HPDE6-E6E7 (cell line): Measurements from ENCODE around the gene SPAM1.
A peak's percentile ranks its signal among the peaks of the same experiment; 100 is the strongest.
"Not testable (repeated sequence)": the region's sequence is repeated elsewhere in the genome, so short reads cannot be mapped to it uniquely, and the experiment has no call there.

ENCODE experiments used
- DNase-seq: peaks from one replicate; pipeline ENCODE4 v3.0.0; 2011; ENCODE audit warnings: missing footprints; ENCODE audit errors: extremely low spot score

SPAM1 gene

GRCh38 chr7:123958186-123958703, 33.2 kb downstream of the SPAM1 start:
- no peak for DNase-seq

- DNase-seq: no peak
Observed at GRCh38 chr7:123961771-123962170, 36.7 kb downstream of the SPAM1 start.

DNA sequence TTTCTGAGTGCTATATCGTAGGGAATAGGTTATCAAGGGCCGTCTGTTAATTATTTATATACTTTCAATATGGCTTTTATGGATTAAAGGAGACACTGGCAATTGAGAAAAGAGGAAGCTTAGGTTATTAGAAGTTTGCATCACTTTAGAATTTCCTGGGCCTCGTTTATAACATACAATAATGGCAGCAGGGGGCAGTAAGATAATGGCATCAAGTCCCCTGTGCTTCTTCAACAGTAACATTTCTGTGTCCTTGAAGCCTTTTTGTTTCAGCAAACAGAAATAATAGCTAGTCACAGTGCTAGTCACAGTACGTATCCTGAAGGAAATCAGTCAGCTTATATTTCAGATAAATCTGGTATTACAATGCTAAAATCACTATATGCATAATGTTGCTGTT, 41.9 kb downstream of the SPAM1 start:
- no peak for DNase-seq

DNA sequence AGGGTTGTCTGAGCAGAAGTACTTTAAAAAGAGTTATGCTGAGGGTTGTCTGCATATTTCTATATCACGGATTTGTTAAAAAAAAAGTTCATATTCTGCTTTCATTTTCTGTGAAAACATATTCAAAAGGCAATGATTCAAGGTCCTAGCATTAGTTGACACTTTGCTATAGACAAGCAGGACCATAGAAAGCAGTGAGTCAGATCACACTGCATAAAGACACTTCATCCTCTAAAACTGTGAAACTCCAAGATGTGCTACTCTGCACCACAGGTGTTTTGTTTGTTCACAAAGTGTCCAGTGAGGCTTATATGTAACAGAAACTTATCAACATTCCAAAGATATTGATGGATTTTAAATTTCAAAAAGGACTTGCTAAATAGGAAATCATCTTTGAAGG, 47.0 kb downstream of the SPAM1 start:
- DNase-seq: no peak

DNA sequence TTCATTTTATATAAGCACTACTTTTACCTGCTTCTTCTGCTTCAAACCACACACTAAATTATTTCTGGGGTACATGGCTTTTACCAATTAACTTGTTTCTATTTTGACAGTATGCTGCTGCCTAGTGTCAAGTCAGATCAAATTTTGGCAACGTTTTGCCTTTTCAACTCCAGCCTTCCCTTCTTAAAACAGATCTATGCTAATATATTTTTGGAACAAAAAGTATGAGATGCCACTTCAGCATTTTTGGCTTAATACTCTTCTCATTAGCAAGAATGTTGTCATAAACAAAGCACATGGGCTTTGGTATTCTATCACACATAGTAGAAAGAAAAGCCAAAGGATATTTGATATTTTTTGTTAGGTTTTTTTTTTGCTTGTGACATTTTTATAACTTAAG, 47.8 kb downstream of the SPAM1 start:
- DNase-seq: no peak

- peak; percentile 7 for DNase-seq
Observed at GRCh38 chr7:123974326-123974908, 49.4 kb downstream of the SPAM1 start.

- DNase-seq: no peak
Observed at GRCh38 chr7:123975084-123975483, 50.0 kb downstream of the SPAM1 start.

GRCh38 chr7:123977081-123977480, 52.0 kb downstream of the SPAM1 start:
- no peak for DNase-seq

- no peak for DNase-seq
Observed at GRCh38 chr7:123979876-123980275, 54.8 kb downstream of the SPAM1 start.

GRCh38 chr7:123987445-123987844, 62.4 kb downstream of the SPAM1 start:
- no peak for DNase-seq

- DNase-seq: no peak
Observed at GRCh38 chr7:123992913-123993518, 68.0 kb downstream of the SPAM1 start.

- DNase-seq: no peak
Observed at GRCh38 chr7:123993996-123994395, 69.0 kb downstream of the SPAM1 start.

DNA sequence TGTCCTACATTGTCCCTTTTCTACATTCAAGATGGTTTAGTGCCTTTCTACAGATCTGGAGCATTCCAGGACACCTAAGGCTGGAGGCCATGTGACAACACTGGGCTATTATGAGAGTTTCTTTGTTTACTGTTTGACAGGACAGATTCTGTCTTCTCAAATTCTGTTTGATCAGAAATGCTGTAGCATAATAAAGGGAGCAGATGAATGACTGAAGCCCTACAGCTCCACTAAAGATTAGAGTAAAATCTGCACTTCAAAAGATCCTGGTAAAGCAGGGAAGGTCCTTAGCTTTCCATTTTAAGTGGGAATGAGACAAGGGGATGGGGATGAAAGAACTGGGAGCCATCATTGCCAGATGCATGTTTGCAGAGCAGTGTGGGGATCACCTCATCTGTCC, 69.4 kb downstream of the SPAM1 start:
- DNase-seq: no peak

DNA sequence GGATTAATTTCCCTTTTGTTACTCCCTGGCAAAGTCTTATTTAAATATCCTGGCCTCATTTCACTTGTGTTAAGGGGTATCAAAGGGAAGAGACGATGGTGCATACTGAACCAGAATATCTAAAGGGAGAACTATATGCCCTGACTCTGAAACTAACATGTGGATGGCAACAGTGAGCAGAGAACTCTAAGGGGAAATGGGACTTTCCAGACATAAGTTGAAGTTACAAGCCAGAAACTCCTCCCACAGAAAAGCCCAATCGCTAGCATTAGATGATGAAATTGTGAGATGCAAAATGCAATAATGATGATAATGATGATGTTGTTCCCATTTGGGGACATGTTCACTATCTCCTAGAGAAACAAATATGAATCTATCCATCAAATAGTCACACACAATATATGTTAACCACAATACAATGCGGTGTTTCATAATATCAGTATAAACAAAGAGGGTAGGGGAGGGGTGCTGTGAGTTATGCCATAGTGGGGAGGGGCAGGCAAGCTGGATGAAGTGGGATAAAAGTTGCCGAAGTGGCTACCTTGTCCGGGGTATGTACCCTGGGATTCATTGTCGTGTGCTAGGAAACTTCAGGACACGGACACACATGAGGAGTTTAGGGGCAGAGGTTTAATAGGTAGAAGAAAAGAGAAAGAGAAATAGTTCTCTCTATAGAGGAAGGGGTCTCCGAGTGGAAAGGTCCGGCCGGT, 70.7 kb downstream of the SPAM1 start:
- no peak for DNase-seq

DNA sequence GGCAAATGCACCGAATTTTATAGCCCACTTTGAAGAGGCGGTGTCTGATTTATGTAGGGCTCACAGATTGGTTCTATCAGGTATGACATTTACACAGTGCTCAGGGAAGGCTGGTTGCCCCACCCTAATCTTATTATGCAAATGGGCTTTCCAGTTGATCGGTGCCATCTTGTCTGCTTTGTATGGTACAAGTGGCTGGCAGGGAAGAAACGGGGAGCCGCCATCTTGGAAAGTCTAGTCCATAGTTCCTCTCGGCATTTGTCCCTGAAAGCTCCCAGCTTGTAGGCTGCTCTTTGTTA, 71.2 kb downstream of the SPAM1 start:
- DNase-seq: no peak

GRCh38 chr7:123998921-123999320, 73.9 kb downstream of the SPAM1 start:
- DNase-seq: no peak

- DNase-seq: no peak
Observed at GRCh38 chr7:123999703-124000102, 74.7 kb downstream of the SPAM1 start.

DNA sequence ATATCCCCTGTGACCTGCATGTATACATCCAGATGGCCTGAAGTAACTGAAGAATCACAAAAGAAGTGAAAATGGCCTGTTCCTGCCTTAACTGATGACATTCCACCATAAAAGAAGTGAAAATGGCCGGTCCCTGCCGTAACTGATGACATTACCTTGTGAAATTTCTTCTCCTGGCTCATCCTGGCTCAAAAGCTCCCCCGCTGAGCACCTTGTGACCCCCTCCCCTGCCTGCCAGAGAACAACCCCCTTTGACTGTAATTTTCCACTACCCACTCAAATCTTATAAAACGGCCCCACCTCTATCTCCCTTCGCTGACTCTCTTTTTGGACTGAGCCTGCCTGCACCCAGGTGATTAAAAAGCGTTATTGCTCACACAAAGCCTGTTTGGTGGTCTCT, 83.3 kb downstream of the SPAM1 start:
- DNase-seq: not testable (repeated sequence)

GRCh38 chr7:124009321-124009720, 84.3 kb downstream of the SPAM1 start:
- DNase-seq: no peak
